Superior temporal gyrus (tissue), 1 donor: ENCODE results near the gene VPREB1.
A peak's percentile ranks its signal among the peaks of the same experiment; 100 is the strongest.
"Not testable (repeated sequence)": the region's sequence is repeated elsewhere in the genome, so short reads cannot be mapped to it uniquely, and the experiment has no call there.

Experiments used
- DNase-seq: peaks from one replicate; pipeline ENCODE4 v3.0.0-alpha.2; 2016; ENCODE audit errors: extremely low spot score

VPREB1 gene, protein sequence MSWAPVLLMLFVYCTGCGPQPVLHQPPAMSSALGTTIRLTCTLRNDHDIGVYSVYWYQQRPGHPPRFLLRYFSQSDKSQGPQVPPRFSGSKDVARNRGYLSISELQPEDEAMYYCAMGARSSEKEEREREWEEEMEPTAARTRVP

DNA sequence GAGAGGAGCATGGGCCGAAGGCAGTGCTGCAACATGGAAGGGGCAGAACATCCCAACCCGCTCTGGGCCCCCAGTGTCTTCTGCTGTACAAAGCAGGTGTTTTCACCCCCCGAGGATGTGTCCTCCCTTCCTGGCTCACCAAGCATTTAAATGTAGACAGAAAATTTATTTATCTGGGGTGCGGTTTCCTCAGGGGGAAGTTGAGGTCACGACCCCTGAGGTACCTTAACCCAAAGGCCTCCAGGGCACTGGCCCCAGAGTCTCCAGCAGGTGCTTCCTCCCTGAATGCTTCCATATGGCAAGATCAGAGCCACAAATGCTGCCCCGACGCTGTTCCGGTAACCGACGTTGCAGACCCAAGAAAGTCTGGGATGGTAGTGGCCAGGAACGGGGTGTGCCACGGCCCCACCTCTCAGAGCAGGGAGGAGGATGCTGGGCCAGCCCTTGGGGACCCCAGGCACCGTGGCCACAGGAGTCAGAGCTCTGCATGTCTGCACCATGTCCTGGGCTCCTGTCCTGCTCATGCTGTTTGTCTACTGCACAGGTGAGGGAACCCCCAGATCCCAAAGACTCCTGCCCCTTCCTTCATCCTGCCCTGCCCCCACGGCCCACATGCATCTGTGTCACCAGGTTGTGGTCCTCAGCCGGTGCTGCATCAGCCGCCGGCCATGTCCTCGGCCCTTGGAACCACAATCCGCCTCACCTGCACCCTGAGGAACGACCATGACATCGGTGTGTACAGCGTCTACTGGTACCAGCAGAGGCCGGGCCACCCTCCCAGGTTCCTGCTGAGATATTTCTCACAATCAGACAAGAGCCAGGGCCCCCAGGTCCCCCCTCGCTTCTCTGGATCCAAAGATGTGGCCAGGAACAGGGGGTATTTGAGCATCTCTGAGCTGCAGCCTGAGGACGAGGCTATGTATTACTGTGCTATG lies at the start of gene VPREB1:
VPREB1 (plus strand) TSS at position 471 of the 935 bp plus-strand sequence; CDS start at position 499, 28 bp downstream.
- DNase-seq, result no peak

DNA sequence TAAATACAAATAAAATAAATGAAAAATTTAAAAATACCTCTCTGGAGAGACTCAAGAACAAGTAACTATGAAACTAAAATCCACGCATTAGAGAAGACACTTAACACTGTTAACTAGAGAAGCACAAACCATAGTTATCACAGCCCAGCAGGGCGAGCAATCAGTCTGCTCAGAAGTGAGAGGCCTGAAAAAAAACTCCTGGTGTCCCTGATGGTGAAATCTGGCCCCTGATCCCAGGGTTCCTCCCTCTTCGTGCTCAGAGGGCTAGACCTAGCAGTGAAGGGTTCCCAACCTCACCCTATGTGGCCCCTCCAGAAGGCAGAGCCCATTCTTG lies 49.7 kb upstream of the VPREB1 start:
- no peak for DNase-seq

DNA sequence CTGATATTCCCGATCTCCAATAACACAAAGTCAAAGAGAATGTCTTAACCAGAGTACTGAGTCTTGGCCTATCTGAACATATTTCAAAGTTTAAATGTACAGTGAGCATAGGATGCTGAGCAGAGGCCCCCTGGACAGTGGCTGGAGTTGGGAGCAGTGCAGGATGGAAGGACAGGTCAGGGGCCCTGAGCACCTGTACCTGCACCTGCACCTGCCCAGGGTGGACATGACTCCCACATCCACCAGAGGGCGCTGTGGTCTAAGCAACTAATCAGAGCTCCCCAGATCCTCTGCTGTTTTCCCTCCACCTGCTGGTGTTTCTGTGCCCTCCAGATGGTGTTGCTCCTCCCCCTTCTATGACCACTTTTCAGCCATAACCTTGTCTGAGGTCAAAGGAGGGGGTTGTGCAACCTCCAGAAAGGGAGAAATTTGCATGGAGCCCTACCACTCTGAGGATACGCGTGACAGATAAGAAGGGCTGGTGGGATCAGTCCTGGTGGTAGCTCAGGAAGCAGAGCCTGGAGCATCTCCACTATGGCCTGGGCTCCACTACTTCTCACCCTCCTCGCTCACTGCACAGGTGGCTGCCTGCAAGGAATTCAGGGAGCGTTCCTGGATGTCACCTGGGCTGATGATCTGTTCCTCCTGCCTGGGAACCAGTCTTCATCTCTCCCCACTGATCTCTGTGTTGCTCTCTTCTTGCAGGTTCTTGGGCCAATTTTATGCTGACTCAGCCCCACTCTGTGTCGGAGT lies 49.1 kb upstream of the VPREB1 start:
- DNase-seq, result peak; percentile 27

DNA sequence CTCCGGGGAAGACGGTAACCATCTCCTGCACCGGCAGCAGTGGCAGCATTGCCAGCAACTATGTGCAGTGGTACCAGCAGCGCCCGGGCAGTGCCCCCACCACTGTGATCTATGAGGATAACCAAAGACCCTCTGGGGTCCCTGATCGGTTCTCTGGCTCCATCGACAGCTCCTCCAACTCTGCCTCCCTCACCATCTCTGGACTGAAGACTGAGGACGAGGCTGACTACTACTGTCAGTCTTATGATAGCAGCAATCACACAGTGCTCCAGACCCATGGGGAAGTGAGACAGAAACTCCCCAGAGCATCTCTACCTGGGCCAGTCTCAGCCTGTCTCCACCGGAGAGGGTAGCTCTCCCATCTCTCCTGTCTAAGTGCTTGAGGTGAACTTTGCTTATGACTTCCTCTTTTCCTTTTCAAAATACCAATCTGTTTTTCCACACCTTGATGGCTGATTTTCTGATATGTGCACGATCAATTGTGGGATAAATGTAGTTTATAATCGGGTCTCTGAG lies 48.5 kb upstream of the VPREB1 start:
- no peak for DNase-seq

DNA sequence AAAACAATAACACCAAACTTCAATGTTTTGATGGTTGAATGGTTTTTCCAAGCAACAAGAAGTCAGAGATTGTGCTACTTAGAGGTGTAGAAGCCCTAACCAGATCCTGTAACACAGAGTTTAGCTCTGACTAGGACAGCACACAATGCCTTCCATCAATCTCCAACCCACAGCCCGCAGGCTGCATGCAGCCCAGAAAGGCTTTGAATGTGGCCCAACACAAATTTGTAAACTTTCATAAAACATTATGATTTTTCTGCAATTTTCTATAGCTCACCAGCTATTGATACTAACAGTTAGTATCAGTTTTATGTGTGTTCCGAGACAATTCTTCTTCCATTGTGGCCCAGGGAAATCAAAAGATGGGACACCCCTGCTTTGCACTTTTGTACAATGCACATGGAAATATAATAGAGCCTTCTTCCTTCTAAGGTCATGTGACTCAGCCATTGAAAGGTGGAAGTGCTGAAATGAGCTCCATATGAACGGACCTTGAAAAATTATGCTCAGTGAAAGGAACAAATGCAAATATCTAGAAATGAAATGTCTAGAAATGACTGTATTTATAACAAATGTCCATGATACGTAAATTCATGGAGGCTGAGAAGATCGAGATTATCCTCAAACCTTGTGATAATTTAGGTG lies 47.6 kb upstream of the VPREB1 start:
- DNase-seq, result no peak

DNA sequence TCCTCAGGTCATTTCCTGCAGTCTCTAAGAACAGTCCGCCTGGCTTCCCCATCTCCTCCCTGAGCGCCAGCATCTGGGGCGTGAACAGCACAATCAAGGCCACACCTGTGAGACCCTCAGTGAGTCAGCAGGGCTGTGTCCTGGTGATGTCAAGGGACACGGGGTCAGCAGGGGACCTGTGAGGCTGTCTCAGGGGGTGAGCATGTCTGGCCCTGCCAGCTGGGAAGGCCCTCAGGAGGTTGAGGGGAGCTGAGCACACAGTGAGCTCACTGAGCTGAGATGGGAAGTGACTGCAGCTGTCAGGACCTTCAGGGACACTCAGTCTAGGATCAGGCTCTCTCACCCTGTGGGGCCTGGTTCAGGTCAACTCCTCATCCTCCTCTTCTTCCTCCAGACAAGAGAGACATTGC lies 46.6 kb upstream of the VPREB1 start:
- DNase-seq, result no peak

DNA sequence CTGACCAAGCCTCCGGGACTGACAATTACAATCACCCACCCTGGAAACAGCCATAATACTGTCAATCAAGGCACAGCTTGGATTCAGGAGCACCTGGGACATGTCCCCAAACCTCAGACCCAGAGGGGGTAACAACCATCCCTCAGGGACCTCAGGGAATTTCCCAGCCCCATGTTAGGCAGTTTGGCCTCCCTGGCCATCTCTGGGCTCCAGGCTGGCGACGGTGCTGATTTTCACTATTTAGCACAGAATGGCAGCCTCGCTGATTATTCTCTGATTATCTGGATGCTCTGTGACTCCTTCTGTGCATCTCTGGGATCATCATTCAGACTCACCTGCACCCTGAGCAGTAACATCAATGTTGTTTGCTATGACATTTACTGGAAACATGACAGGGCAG lies 45.8 kb upstream of the VPREB1 start:
- DNase-seq, result no peak

DNA sequence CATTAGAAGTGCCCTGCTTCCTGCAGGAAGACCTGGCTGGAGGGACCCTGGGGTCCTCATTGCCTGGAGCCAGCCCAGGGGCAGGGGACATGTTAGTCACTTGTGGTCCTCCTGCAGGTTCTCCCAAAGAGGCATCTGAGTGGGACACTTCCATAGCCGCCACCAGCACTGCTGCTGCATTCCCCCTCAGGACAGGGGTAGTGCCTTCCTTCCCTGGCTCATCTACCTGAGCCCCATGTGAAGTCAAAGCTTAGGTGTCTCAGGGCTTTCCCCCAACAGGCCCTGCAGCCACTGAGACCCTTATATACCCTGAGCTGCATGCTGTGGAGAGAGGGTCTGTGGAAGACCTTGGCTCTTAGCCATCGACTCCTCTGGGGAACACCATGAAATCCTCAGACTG lies 45.0 kb upstream of the VPREB1 start:
- no peak for DNase-seq

DNA sequence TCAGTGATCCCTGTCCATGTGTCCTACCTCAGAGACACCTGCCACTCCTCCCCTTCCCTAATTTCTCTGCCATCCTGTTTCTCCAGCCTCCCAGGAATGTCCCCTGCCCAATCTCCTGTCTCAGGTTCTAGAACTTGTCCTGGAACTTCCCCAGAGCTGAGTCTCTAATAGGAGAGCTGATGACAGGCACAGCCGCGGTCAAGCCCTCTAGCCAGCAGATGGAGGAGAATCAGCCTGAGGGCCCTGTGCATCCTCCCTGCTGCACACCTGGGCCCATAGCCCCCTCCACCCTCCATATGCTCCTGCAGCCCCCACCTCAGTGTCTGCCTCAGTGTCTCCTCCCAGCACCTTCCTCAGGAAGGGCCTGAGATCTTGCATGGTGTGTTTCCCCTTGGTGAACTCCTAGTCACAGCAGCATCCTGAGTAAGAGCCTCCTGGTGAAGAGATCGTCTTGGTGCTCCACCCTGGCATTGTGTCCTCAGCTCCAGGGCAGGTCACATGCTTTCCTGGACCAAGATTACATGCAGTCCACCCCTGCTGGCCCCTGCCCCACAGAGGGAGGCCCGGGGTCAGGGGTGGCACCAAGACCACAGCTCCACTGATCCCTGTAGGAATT lies 43.9 kb upstream of the VPREB1 start:
- no peak for DNase-seq

DNA sequence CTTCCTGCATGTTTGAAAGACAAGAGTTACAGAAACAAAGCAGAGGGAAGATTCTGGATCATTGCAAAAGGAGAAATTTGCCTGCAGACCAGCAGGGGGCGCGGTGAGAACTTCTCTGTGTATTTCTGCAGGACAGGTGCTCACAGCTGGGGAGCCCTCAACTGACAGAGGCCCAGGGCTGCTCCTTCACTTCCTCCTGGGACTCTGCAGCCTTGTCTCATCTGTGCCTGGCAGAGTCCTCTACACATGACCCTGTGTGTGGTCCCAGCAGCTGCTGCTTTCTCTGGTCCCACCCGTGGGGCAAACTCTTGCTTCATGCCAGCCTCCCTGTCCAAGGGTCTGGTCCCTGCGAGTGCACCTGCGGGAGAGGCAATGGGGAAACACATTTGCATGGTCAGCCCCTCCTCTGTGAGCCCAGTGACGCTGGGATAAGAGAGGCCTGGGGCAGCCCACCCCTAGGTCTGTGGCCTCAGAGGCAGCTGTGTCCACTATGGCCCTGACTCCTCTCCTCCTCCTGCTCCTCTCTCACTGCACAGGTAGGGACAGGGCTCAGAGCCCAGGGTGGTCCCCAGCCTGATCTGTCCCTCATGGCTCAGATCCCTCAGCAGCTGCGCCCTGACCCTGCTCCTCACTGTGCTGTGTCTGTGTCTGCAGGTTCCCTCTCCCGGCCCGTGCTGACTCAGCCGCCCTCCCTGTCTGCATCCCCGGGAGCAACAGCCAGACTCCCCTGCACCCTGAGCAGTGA lies 43.2 kb upstream of the VPREB1 start:
- DNase-seq, result peak; percentile 24

DNA sequence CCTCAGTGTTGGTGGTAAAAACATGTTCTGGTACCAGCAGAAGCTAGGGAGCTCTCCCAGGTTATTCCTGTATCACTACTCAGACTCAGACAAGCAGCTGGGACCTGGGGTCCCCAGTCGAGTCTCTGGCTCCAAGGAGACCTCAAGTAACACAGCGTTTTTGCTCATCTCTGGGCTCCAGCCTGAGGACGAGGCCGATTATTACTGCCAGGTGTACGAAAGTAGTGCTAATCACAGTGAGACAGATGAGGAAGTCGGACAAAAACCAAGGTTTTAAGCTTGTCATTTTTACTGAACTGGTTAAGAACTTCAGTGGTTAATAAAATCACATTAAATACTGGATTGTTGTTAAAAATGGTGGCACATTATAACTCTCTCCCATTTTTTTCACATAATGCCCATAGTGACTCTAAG lies 42.6 kb upstream of the VPREB1 start:
- no peak for DNase-seq

DNA sequence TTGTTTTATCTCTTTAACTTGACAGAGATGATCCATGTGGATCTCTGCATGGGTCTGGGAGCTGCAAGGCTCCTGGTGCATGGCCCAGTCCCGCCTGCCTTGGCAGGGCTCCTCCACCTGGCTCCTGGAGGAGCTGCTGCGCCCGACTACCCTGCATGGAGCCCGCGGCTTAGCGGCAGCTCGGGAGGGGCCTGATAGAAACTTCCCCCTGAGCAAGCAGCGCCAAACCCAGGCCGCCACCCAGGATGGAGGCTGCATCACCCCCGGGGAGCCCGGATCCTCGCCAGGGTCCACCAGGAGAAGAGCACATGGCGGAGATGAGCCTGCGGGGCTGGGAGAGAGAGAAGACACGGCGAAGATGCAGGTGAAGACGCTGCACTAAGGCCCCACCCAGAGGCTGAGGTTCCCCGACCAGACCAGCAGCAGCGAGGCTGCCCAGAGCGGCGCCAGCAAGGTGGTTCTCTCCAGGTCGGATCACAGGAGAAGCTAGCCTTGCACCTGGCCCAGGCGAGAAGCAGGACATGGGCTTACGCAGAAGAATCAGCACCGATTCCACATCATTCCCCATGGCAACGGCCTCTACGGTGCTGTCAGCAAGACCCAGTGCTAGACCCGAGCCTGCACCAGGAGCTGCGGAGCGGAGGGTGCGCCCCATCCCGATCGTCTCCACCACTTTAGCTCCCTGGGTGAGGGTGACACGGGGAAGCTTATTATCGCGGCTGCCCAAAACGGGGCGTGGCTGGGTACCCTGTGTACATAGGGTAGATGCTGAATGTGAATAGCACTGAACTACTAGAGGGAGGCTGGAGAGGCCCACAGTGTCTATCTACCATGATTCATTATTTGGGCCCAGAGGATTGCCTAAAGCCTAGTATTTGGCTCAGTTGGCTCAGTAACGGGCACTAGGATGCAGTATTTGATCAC lies 41.3 kb upstream of the VPREB1 start:
- no peak for DNase-seq

DNA sequence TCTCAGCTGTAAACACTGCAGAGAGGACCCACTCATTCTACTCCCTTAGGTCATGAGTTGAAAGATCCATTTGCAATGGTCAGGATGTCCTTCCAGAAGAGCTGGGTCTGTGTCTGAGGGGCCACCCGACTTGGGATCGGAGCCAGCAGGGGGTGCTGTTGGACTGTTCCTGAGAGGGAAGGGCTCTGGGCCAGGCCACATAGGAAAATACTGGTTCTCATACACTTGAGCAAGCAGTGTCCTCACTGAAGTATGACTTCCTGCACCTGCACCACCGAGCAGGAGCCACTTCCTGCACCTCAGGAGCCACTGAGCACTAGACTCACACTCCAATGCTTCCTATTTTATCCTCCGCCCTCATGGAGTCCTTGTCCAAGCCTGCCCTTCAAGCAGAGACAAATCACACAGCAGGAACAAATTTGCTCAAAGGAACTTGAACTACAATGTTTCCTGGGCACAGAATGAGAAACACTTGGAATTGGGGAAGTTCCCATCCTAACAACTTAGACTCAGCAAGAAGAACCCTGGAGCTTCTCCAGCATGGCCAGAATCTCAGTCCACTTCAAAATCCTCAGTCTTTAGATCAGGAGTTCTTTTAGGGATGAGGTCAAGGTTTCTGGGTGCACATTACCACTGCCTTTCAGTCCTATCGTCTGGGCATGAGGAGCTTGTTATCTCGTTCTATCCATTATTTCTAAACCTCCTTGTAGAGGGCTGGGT lies 36.6 kb upstream of the VPREB1 start:
- DNase-seq, result peak; percentile 40

DNA sequence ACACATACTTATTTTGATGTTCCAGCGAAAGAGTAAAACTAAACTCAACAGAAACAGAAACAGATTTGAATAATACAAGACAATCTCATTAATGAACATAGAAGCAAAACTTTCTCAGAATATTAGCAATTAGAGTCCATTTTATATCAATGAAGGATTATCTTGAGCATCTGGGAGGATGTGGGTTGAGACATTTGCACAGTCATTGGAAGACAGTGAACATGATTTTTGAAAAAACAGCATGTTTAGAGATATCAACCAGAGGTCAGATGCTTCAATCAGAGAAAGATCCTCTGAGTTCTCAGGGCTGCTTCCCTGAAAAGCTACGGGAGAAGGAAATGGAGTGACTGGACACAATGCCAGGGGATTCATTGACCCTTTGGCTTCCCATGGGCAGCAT lies 35.9 kb upstream of the VPREB1 start:
- no peak for DNase-seq

DNA sequence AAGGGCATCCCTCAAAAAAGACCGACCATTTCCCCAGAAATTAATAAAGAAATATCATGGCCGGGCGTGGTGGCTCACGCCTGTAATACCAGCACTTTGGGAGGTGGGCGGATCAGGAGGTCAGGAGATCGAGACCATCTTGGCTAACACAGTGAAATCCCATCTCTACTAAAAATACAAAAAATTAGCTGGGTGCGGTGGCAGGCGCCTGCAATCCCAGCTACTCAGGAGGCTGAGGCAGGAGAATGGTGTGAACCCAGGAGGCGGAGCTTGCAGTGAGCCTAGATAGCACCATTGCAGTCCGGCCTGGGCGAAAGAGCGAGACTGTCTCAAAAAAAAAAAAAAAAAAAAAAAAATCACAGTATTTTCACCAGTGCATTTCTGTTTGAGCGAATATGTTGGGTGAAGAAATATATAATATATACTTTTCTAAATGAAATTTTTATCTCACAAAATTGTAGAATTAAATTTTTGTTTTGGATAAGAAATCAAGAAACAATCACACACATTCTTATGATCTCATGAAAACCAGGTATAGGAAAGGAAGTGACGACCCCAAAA lies 35.4 kb upstream of the VPREB1 start:
- DNase-seq, result not testable (repeated sequence)

DNA sequence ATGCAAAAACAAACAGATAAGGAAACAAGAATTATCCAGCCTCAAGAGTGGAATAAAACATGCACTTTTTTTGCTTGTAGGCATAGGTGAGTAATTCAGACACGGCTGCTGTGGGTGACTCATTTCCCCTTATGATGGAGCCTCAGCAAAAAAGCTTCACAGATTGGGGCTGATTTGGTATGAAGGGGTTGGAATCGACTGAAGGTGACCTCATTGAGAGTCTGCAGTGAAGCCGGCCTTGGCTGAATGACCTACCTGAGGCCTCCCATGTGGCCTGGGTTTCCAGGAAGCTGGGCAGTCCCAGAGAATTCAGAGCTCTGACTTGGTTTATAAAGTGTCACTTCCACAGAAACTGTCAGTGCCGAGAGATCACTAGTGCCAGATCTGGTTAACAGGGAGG lies 34.2 kb upstream of the VPREB1 start:
- no peak for DNase-seq

DNA sequence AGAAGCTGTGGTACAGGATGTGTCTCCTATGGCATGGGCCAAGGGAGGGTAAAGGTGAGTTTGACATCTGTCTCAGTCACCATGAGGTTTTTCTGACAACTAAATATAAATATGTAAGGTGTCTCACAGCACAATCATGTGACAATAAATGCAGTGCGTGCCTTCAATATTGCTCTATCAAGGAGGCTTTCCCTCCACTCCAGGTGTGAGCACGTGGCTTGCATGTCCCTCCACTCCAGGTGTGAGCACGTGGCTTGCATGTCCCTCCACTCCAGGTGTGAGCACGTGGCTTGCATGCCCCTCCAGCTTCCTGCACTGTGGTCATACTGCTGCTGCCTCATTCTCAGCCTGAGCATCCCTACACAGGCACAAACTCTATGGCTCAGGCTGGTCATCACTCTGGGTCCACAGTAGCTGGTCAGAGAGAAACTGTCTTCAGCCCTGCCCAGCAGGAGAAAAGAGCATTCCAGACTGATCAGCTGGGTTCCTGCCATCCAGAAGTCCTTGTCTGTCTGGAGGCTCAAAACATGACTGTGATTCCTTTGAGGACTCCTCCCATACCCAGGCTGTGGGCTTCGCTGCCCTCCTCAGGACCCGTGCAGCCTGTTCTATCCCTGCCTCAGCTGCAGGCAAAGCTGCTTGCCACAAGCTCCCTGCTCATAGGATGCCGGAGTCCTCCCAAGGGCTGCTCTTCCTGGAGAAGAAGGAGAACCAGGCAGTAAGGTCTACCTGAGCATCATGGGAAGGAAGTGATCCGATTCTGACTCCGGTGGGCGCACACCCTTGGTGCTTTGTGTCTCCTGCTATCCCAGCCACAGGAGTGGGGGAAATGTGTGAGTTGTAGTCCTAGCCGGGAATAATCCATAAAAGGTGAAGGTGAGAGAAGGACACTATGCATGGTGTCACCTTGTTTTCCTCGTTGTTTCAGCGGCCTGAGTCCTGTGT lies 33.4 kb upstream of the VPREB1 start:
- no peak for DNase-seq

DNA sequence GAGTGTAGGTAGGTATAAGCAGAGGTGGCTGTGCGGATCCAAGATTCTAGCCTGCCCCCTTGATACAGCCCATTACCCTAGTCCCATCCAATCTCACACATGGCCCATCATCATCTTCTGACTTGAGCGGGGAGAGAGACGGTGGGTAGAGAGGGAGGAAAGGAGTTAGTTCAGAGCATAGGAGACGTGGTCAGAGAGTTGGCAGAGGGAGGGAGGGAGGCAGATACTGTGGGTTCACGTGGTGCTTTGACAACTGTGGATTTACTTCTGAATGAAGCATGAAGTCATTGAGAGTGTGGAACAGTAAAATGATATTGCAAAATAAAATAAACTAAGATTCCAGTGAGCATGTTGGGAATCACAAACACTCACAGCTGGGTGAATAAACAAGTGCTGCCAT lies 31.4 kb upstream of the VPREB1 start:
- DNase-seq, result no peak
